GM18873 (cell line): ENCODE results near the gene ETS1.
A peak's percentile ranks its signal among the peaks of the same experiment; 100 is the strongest.

Experiments
- ATAC-seq: cut with Tn5 transposase; IDR thresholded peaks from one replicate; pipeline ENCODE4 v1.9.1; 2021; ENCODE audit warnings: mild to moderate bottlenecking, moderate library complexity, moderate number of reproducible peaks; ENCODE audit not compliant: unreplicated experiment, low FRiP score

Gene ETS1

GRCh38 chr11:128472128-128473089 lies 114.9 kb downstream of the ETS1 start:
- ATAC-seq = peak; percentile 36

GRCh38 chr11:128471138-128471661 lies 116.2 kb downstream of the ETS1 start:
- ATAC-seq = peak; percentile 35

GRCh38 chr11:128470081-128470480 lies 117.3 kb downstream of the ETS1 start:
- no peak for ATAC-seq

GRCh38 chr11:128469220-128469619 lies 118.1 kb downstream of the ETS1 start:
- ATAC-seq = peak; percentile 35

- ATAC-seq = no peak
Measured at GRCh38 chr11:128468111-128468510, 119.2 kb downstream of the ETS1 start.

- ATAC-seq = no peak
Measured at GRCh38 chr11:128467610-128468041, 119.7 kb downstream of the ETS1 start.

GRCh38 chr11:128467041-128467440 lies 120.3 kb downstream of the ETS1 start:
- ATAC-seq = no peak

- ATAC-seq = no peak
Measured at GRCh38 chr11:128465946-128466705, 121.2 kb downstream of the ETS1 start.

GRCh38 chr11:128465531-128465930 lies 121.8 kb downstream of the ETS1 start:
- no peak for ATAC-seq

- no peak for ATAC-seq
Measured at GRCh38 chr11:128464878-128465450, 122.4 kb downstream of the ETS1 start.

GRCh38 chr11:128463979-128464378 lies 123.4 kb downstream of the ETS1 start:
- ATAC-seq = no peak

- no peak for ATAC-seq
Measured at GRCh38 chr11:128463371-128463829, 124.0 kb downstream of the ETS1 start.

- ATAC-seq = no peak
Measured at GRCh38 chr11:128462922-128463321, 124.4 kb downstream of the ETS1 start.

GRCh38 chr11:128462189-128462588 lies 125.2 kb downstream of the ETS1 start:
- no peak for ATAC-seq

GRCh38 chr11:128458321-128458720 lies 129.0 kb downstream of the ETS1 start:
- no peak for ATAC-seq

GRCh38 chr11:128457874-128458273 lies 129.5 kb downstream of the ETS1 start:
- ATAC-seq = no peak

- no peak for ATAC-seq
Measured at GRCh38 chr11:128456566-128457268, 130.6 kb downstream of the ETS1 start.

GRCh38 chr11:128455766-128456165 lies 131.6 kb downstream of the ETS1 start:
- no peak for ATAC-seq

GRCh38 chr11:128453444-128454336 lies 133.7 kb downstream of the ETS1 start:
- ATAC-seq = no peak
